Astrocyte of the cerebellum (primary cell): Measurements from ENCODE around the gene ILRUN.
"Not testable (repeated sequence)": the region's sequence is repeated elsewhere in the genome, so short reads cannot be mapped to it uniquely, and the experiment has no call there.

Experiments
- DNase-seq: peaks from one replicate; pipeline ENCODE4 v3.0.0-alpha.2; 2011; ENCODE audit warnings: low read depth
- H3K4me3 ChIP-seq: 2 replicates; pipeline ENCODE4 v1.5.1; 2011; ENCODE audit warnings: mild to moderate bottlenecking, low read depth, low read length, moderate library complexity
- CTCF ChIP-seq: IDR thresholded peaks from 2 replicates; pipeline ENCODE4 v1.5.1; 2012; ENCODE audit warnings: low read length, low read depth, moderate library complexity, mild to moderate bottlenecking; ENCODE audit errors: missing control alignments
- in situ Hi-C: cut with HindIII; loops from 2 replicates; pipeline ENCODE4 v1.10.0; 2017; ENCODE audit warnings: low sequenced_read_pairs

ILRUN gene

GRCh38 chr6:34665019-34665418 lies 31.5 kb downstream of the ILRUN start:
- no peak for DNase-seq
- TF ChIP-seq CTCF: no peak
- H3K4me3 ChIP-seq: no peak overlapping the region
- in situ Hi-C loops: no loop called here

- TF ChIP-seq CTCF: no peak
- DNase-seq: no peak
- no peak overlapping the region for H3K4me3 ChIP-seq
- in situ Hi-C loops: no loop called here
Measured at GRCh38 chr6:34664256-34664971, 32.2 kb downstream of the ILRUN start.

GRCh38 chr6:34663831-34664255 lies 32.7 kb downstream of the ILRUN start:
- H3K4me3 ChIP-seq: no peak overlapping the region
- in situ Hi-C loops: no loop called here
- TF ChIP-seq CTCF: no peak
- no peak for DNase-seq

- no peak for DNase-seq
- in situ Hi-C loops: no loop called here
Measured at GRCh38 chr6:34663371-34663770, 33.2 kb downstream of the ILRUN start.

GRCh38 chr6:34661357-34661756 lies 35.2 kb downstream of the ILRUN start:
- no peak for TF ChIP-seq CTCF
- in situ Hi-C loops: no loop called here
- DNase-seq: no peak
- no peak overlapping the region for H3K4me3 ChIP-seq

More at GRCh38 chr6:34663371-34663770, 33.2 kb downstream of the ILRUN start:
- no peak overlapping the region for H3K4me3 ChIP-seq
- TF ChIP-seq CTCF: no peak

- no peak overlapping the region for H3K4me3 ChIP-seq
- DNase-seq: no peak
- no peak for TF ChIP-seq CTCF
- in situ Hi-C loops: no loop called here
Measured at GRCh38 chr6:34658605-34659265, 37.8 kb downstream of the ILRUN start.

GRCh38 chr6:34657979-34658480 lies 38.5 kb downstream of the ILRUN start:
- DNase-seq, in situ Hi-C loops, H3K4me3 ChIP-seq: not testable (repeated sequence)
